COLO829 (cell line): ENCODE data around the gene PAFAH1B1.
"Not testable (repeated sequence)": the region's sequence is repeated elsewhere in the genome, so short reads cannot be mapped to it uniquely, and the experiment has no call there.

Experiments used
- DNase-seq: peaks from one replicate; pipeline ENCODE4 v3.0.0; 2012; ENCODE audit warnings: low spot score

The PAFAH1B1 gene

GRCh38 chr17:2594722-2595599 lies 1.5 kb downstream of the PAFAH1B1 start:
- no peak for DNase-seq

- no peak for DNase-seq
Observed at GRCh38 chr17:2595716-2596115, 2.3 kb downstream of the PAFAH1B1 start.

DNA sequence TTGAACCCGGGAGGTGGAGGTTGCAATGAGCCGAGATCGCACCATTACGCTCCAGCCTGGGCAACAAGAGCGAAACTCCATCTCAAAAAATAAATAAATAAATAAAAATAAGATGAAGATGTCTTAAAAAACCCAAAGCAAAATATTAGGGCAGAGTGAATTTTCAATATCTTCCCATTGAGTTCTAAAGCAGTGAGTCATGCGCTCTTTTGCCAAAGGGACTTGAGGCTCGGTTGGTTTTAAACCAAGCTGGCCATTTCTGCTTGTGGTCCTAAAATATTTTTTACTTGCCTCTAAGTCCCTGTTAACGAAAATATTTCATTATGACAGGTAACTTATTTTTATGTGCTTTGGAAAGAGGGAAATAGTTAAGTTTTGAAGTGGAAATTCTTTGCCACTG lies 4.7 kb downstream of the PAFAH1B1 start:
- DNase-seq = no peak

- no peak for DNase-seq
Observed at GRCh38 chr17:2602597-2603017, 9.2 kb downstream of the PAFAH1B1 start.

GRCh38 chr17:2608350-2608913 lies 15.0 kb downstream of the PAFAH1B1 start:
- DNase-seq = no peak

DNA sequence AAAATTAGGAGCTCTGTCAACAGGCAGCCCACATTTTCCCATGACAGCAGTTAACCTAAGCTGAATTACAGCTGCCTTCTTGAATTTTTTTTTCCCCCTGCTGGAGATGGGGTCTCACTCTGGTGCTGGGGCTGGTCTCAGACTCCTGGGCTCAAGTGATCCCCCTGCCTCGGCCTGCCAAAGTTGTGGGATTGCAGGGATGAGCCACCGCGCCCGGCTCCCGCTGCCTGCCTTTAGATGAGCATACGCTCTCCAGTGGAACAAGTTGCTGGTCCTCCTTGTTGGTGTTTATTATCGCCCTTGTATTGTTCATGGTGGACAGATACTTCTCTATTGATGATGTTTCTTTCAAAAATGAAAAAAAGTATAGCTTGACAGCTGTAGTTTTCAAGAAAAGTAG lies 15.6 kb downstream of the PAFAH1B1 start:
- DNase-seq = no peak

GRCh38 chr17:2610195-2611175 lies 17.0 kb downstream of the PAFAH1B1 start:
- DNase-seq = no peak

- no peak for DNase-seq
Observed at GRCh38 chr17:2611627-2612026, 18.2 kb downstream of the PAFAH1B1 start.

- DNase-seq = no peak
Observed at GRCh38 chr17:2612630-2613029, 19.2 kb downstream of the PAFAH1B1 start.

DNA sequence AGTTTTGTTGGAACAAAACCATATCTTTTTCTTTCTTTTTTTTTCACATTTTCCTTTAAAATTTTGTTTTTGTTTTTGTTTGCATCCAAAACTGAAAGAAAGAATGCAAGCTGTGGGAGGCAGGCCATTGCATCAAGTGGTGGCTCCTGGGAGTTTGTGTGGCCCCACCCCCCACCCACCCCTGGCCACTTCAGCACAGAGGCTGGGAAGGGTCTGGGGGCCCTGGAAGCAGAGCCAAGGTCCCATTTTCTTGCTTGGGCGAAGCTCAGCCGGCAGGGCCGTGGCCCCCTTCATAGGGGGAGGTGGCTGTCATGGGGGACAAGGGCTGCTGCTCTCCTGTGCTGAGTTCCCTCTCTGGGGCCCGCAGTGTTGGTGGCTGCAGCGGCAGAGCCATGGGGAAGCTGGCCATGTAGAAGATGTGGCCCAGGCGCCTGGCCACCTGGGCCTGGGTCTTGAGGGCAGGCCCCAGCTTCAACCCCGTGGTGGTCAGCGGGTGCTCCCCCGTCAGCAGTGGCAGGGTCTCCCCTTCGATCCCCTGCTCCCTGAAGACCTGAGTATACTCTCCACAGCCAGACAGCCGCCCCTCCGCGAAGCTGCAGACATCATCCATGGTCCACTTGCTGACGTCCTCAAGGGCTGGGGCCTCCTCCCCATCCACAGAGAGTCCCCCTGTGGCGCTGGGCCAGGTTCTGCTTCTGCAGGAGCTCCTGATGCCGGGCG lies 19.8 kb downstream of the PAFAH1B1 start:
- DNase-seq = no peak

DNA sequence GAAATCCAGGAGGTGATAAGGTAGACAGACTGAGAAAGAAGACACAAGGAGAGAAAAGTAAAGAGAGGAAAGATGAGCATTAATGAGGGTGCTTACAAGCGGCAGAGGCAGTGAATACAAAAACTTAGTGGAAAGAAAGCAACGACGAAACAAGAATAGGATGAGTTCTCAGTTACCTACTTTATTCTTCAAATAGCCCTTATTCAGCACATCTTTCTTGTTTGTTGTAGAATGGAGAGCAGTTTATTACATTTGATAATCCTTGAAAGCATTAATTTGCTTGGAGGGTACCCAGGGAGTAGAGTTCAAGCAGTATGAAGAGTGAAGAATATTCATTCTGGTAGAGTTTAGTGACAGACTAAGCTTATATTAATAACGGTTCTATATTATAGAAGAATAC lies 22.4 kb downstream of the PAFAH1B1 start:
- DNase-seq = no peak

DNA sequence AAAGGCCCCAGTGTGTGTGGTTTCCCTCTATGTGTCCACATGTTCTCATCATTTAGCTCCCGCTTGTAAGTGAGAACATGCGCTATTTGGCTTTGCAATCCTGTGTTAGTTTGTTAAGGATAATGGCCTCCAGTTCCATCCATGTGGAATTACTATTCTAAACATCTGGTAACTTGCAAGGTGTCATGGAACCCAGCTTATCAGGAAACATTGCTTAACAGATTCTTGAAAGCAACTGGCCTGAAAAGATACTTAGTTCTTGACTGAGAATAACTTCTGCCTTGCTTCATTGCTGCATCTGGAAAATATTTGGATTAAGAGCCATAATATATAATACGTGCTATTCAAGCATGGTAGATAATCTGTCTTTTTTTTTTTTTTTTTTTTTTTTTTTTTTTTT lies 27.8 kb downstream of the PAFAH1B1 start:
- DNase-seq = no peak

DNA sequence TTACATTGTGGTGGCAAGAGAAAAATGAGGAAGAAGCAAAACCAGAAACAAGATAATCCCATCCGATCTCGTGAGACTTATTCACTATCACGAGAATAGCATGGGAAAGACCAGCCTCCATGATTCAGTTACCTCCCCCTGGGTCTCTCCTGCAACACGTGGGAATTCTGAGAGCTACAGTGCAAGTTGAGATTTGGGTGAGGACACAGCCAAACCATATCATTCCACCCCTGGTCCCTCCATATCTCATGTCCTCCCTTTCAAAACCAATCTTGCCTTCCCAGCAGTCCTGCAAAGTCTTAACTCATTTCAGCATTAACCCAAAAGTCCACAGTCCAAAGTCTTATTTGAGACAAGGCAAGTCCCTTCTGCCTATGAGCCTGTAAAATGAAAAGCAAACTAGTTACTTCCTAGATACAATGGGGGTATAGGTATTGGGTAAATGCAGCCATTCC lies 28.5 kb downstream of the PAFAH1B1 start:
- not testable (repeated sequence) for DNase-seq

- DNase-seq = not testable (repeated sequence)
Observed at GRCh38 chr17:2622721-2623301, 29.4 kb downstream of the PAFAH1B1 start.

- no peak for DNase-seq
Observed at GRCh38 chr17:2624292-2624731, 30.9 kb downstream of the PAFAH1B1 start.

DNA sequence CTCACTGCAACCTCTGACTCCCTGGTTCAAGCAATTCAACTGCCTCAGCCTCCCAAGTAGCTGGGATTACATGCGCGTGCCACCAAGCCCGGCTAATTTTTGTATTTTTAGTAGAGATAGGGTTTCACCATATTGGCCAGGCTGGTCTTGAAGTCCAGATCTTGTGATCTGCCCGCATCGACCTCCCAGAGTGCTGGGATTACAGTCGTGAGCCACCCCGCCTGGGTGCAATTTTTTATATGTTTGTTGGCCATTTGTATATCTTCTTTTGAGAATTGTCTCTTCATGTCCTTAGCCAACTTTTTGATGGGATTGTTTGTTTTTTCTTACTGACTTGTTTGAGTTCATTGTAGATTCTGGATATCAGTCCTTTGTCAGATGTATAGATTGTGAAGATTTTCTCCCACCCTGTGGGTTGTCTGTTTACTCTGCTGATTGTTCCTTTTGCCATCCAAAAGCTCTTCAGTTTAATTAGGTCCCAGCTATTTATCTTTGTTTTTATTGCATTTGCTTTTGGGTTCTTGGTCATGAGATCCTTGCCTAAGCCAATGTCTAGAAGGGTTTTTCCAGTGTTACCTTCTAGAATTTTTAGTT lies 33.3 kb downstream of the PAFAH1B1 start:
- DNase-seq = not testable (repeated sequence)

GRCh38 chr17:2628922-2629321 lies 35.5 kb downstream of the PAFAH1B1 start:
- DNase-seq = not testable (repeated sequence)

GRCh38 chr17:2631211-2631610 lies 37.8 kb downstream of the PAFAH1B1 start:
- DNase-seq = no peak

- DNase-seq = no peak
Observed at GRCh38 chr17:2634361-2634960, 41.0 kb downstream of the PAFAH1B1 start.

DNA sequence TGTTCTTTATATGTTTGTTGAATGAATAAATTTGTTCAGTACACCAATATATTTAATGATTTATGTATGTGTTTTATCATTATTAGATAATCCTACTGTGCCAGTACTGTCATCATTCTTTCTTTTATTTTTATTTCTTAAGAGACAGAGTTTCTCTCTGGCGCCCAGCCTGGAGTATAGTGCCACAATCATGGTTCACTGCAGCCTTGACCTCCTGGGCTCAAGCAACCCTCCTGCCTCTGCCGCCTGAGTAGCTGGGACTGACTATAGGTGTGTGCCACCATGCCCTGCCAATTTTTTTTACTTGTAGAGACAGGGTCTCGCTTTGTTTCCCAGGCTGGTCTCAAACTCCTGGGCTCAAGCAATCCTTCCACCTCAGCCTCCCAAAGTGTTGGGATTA lies 41.8 kb downstream of the PAFAH1B1 start:
- no peak for DNase-seq
